GM15510 (cell line): Measurements from ENCODE around the gene ALS2CL.

Experiments
- POLR2A ChIP-seq: IDR thresholded peaks from 3 replicates; pipeline ENCODE4 v1.6.1; 2011; ENCODE audit warnings: borderline replicate concordance; ENCODE audit not compliant: insufficient read length; ENCODE audit errors: extremely low read depth

ALS2CL gene

GRCh38 chr3:46710671-46711295 is 17.3 kb upstream of the ALS2CL start:
- no peak for TF ChIP-seq POLR2A

- TF ChIP-seq POLR2A, result no peak
Measured at GRCh38 chr3:46710229-46710628, 16.8 kb upstream of the ALS2CL start.

GRCh38 chr3:46709721-46710120 is 16.2 kb upstream of the ALS2CL start:
- no peak for TF ChIP-seq POLR2A

- no peak for TF ChIP-seq POLR2A
Measured at GRCh38 chr3:46709157-46709654, 15.7 kb upstream of the ALS2CL start.

- no peak for TF ChIP-seq POLR2A
Measured at GRCh38 chr3:46708401-46709156, 15.1 kb upstream of the ALS2CL start.

- no peak for TF ChIP-seq POLR2A
Measured at GRCh38 chr3:46707601-46708011, 14.1 kb upstream of the ALS2CL start.

GRCh38 chr3:46706771-46707582 is 13.5 kb upstream of the ALS2CL start:
- TF ChIP-seq POLR2A, result no peak

GRCh38 chr3:46705751-46706552 is 12.5 kb upstream of the ALS2CL start:
- no peak for TF ChIP-seq POLR2A

GRCh38 chr3:46705022-46705530 is 11.6 kb upstream of the ALS2CL start:
- TF ChIP-seq POLR2A, result no peak

- TF ChIP-seq POLR2A, result no peak
Measured at GRCh38 chr3:46703013-46703520, 9.6 kb upstream of the ALS2CL start.

- TF ChIP-seq POLR2A, result no peak
Measured at GRCh38 chr3:46702246-46703012, 8.9 kb upstream of the ALS2CL start.

GRCh38 chr3:46701181-46701939 is 7.9 kb upstream of the ALS2CL start, which contains the start of gene TMIE:
Gene TMIE, plus strand, starts transcription at chr3:46701392. Its CDS starts 96 bp downstream, at chr3:46701488.
- TF ChIP-seq POLR2A, result no peak

- TF ChIP-seq POLR2A, result no peak
Measured at GRCh38 chr3:46700772-46701171, 7.3 kb upstream of the ALS2CL start.
